ENCODE measurements around the gene ROBO4.

- TF ChIP-seq MAX (IDR thresholded peaks at IDR 0.05) (no peak), YY1 (IDR thresholded peaks at IDR 0.05; ENCODE audit: low read depth) (no peak), REST (IDR thresholded peaks at IDR 0.05; ENCODE audit: low read depth) (no peak), EP300 (IDR thresholded peaks at IDR 0.05; ENCODE audit: borderline replicate concordance) (no peak), TAF1 (IDR thresholded peaks at IDR 0.05; ENCODE audit: low read depth) (no peak), CEBPB (IDR thresholded peaks at IDR 0.05) (no peak), EGR1 (IDR thresholded peaks at IDR 0.05) (no peak), RAD21 (IDR thresholded peaks at IDR 0.05; ENCODE audit: low read depth) (peak; percentile 52), FOXM1 (IDR thresholded peaks at IDR 0.05; ENCODE audit: borderline replicate concordance, low read depth) (no peak), CREB1 (IDR thresholded peaks at IDR 0.05; ENCODE audit: low read depth) (no peak), TCF12 (IDR thresholded peaks at IDR 0.05; ENCODE audit: low read depth) (no peak)
Measured at GRCh38 chr11:124837491-124837856, 60.2 kb downstream of the ROBO4 start.

Measured in Ishikawa (cell line).